CD4-positive, alpha-beta T cell treated with Interleukin-6 at 100 ng/mL for 8 hours (primary cell): ENCODE data around the gene SIRPB2.

Experiments
- DNase-seq: peaks from one replicate; pipeline ENCODE4 v3.0.0-alpha.2; 2020; ENCODE audit warnings: mixed read lengths, low spot score

The SIRPB2 gene

DNA sequence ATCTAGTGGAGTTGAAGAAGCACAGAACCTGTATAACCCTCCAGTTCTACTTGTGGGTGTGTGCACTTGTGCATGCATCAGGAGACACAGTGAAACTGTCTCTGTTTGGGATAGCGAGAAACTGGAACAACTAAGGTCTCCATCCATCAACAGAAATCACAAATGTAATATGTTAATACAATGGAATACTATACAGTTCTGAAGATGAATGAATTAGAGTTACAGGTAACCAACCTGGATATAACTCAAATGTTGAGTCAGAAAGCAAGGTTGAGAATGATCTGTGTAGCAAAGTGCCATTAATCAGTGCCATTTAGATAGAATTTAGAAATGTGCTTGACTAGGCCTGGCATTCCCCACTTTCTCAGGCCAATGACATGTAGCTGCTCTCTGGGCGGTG is 20.0 kb downstream of the SIRPB2 start:
- DNase-seq = no peak

DNA sequence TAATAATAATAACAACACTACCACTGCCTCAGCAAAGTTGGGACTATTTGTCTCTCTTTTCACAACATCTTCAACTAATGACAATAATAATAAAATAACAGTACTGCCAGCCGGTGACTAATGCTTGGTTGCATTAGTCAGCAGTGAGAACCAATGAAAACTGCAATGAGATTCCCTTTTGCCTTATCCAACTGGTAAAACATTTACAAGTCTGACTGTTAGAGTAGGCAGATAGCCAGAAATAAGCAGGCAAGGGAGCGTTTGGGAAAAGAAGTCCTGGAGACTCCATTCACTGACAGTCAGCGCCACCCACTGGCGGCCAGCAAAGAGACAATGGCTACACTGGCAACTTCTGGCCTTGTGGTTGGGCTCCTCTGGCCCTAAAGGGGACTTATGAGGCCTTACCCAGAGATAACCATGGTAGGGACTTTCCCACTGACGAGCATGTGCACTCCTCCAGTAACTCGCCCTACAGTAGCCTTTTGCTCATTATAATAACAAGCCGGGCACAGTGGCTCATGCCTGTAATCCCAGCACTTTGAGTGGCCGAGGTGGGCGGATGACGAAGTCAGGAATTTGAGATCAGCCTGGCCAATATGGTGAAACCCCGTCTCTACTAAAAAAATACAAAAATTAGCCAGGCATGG is 21.2 kb downstream of the SIRPB2 start:
- no peak for DNase-seq

DNA sequence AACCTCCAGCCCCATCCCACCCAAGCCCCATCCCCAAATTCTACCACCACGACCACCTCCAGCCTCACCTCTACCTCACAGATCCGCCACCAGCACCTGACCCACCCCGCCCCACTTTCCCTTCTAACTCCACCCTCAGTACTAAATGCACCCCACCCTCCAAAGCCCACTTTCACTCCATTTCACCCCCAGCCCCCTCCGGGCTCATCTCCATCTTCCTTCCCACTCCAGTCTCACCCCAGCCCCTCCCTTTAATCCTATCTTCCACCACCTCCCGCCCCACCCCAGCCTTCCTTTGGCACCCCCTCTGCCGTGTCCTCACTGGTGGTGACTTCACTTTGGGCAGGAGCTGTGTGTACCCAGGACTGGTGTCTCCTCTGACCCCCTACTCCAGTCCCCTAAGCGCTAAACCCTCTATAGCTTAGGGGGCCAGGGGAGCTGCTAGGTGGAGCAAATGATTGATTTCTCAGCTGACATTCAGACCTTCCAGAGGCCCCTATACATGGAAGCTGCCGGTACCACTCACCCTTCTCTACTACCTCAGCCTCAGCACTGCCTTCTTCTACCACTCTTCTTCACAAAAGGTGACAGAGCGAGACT is 21.8 kb downstream of the SIRPB2 start:
- DNase-seq = no peak

DNA sequence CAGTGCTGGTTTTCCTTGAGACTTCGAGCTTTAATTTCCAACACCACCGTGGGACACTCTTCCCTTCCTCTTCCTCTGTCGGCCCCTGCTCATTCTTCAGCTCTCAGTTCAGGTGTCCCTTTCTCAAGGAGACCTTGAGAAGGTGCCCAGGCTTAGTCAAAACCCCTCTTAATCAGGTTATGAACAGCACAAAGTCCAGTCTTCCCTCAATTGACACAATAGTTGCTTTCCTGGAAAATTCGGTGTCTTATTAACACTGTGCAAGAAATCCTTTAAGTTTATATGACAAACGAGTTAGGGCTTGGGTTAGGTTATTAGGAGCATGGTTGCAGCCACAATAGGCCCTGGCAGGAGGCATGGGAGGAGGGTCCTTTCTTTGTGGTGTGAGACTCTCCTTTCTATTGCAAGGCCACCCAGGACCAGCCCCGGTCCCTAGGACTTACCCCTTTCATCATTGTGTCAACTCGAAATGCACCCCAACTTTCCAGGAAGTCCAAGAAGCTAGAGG is 23.0 kb downstream of the SIRPB2 start:
- no peak for DNase-seq

DNA sequence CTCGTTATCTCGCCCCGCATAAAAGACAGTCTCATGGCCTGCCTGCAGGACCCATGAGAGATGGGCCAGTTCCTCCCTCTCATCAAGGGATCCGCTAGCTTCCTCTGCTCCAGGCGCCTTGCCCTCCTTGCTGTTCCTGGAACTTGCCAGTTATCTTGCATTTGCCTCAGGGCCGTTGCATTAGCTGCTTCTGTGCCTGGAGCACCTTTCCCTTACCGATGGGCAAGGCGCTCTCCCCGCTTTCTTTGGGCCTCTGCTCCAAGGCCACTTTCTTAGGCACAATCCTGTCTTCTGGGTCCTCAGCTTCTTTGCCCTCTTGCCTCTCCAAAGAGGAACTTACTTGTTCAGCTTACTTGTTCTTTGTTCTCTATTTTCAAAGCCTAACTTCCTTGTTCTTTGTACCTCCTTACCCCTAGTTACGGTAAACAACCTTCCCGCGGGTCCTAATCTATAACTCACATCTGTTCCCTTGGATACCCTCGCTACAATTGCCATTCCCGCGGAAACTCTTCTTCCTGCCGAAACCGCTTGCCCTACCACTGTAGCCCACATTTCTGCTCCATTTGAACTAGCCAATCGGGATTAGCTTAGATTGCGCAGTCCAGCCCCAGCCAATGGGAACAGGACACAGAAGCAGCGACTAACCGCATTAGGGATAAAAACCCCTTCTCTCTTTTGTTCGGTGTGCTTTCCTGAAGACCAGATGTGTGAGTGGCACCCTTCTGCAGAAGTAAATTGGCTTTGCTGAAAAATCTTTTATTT is 23.7 kb downstream of the SIRPB2 start:
- no peak for DNase-seq

DNA sequence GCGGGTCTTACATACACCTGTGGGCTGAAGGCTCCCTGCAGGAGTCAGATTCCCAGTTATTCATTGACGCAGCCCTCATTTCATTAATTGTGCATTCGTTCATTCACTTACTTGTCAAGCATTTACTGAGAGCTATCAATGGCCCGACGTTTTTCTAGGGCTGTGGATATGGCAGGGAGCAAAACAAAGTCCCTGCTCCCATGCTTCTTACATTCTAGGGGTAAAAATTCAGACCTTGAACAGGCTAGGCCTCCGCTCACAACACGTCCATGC is 24.2 kb downstream of the SIRPB2 start:
- DNase-seq = no peak

DNA sequence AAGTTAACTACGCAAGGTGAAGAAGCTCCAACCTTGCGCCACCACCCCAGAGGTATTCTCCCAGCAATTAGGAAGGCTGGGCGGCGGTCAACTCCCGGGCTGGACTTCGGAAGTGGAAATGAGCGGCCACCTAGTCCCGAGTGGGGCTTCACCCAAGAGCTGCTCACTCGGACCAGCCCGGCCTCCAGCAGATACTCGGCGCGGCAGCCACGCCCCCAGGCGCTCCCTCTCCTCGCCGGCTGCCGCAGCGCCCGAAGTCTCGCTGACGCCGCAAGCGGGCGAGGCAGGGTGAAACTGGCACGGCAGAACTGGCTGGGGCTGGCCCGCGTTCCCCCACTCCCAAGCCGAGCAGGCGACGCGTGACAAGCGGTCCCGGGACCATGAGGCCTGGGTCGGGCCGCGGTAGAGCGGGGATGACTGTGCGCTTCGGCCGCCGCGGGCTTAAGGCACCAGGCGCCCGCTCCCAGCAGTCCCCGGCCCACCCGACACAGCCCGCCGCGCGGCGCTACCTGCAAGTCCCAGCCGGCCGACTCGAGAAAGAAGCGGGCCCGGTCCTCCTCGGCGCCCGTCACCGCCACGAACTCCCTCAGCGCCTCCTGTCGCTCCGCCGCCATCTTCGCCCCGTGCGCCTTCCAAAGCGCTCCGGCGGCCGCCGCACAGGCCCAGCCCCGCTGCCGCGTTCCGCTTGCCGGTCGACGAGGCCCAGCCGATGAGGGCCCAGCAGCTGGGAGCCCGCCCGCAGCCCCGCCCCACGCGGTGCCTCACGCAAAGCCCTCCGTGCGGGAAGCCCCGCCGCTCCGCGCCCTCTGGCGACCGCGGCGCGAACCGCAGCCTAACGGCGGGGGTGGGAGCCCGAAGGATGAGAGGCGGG is 24.8 kb downstream of the SIRPB2 start, which contains the start of gene NSFL1C:
Gene NSFL1C (minus strand): TSS at position 639 of the 871 bp plus-strand sequence. CDS start 25 bp downstream, at position 614.
- DNase-seq = peak; percentile 96

DNA sequence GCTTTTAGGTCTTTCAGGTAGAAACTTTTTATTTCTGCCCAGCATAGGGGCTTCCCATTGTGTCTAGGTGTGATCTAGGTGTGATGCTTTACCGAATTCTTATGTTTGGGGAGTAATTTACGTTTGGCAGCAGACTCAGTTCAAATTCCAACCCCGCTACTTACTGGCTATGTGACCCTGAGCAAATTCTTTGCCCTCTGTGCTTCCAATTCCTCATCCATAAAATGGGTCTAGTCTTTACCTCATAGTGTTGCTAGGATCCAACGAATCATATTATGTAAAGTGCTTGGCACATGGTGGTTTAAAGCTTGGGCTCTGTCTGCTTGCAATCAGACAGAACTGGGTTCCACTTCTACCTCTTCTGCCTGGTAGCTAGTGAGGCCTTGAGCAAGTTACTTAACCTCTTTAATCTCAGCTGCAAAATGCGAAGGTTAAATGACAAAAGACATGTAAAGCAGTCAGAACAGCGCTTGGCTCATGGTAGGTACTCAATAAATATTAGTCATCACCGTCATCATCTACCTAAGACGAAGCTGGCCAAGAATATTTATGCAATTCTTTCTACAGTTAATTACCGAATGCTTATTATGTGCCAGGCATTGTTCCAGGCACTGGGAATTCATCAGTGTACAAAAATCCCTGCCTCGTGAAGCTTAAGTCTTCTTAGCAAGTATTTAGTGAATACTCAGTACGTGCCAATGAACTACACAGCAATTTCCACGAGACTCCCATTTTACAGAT is 25.6 kb downstream of the SIRPB2 start:
- no peak for DNase-seq

DNA sequence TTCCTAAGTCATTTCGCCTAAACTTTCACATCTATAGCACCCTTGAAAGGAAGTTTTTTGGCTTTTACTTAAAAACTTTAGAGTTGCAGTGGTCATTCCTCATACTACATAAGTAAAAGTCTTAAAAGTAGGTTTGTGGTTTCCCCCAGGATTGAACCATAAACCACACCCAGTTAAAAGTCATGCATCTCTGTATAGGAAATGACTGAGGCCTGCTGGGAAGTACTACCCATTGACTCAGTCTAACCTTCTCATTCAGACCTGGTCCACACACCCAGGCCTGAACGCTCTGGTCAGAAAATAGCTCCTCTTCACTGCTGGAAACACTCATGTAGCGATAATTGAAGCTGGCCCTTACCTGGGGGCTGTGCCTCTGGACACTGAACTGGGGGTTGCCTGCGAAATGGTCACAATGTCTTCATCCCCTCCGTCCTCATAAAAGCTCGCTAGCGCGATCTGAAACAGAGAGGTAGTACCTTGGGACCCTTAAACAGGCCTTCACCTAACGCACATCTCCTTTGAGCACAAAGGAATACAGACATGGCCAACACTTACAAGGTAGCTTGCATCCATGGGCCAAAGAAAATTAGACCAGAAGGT is 27.1 kb downstream of the SIRPB2 start:
- DNase-seq = no peak

DNA sequence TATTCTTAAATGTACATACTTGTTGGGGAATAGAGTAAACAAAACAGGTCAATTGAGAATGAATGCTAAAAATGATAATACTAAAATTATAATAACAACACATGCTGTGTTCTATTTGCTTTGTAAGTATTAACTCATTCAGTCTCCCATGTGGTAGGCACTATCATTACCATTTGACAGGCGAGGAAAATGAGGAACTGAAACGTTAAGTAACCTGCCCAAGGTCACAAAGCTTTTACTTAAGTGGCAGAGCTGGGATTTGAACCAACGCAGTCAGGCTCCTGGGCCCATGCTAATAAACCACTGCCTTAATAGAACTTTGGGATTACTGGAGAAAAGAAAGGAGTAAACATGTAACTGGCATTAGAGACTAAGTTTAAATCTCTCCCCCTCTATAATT is 28.4 kb downstream of the SIRPB2 start:
- no peak for DNase-seq

DNA sequence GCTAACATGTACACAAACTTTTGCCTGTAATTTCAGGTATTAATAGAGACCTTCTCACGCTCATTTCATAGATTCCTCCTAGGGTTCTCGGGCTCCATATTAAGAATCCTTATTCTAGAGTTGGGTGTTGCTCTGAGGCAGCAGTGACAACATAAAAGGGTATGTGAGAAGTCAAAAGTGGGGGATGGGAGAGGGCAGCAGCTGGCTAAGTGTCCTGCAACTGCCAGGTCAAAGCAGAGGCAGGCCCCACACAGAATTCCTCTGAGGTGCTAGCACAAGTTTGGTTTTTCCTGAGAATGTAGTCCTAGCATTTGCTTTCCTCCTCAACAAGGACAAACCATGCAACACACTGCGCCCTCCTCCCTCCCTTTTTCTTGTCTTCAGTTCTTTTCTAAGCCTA is 29.2 kb downstream of the SIRPB2 start:
- no peak for DNase-seq

DNA sequence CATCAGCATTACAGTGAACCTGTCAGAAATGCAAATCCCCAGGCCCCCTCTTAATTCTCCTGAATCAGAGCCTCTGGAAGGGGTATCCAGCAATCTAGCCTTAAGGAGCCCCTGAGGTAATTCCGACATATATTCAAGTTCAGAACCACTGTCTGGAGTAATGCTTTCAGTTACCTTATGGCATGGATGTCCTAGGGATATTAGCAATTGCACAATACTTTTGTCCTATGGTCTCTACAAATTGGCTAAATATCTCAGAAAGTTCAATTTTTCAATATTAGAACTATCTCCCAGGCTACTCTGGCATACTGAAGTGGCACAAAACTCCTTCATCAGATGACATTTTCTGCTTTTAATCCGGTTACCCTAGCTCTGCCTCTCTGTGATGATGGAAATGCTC is 30.9 kb downstream of the SIRPB2 start:
- DNase-seq = no peak

DNA sequence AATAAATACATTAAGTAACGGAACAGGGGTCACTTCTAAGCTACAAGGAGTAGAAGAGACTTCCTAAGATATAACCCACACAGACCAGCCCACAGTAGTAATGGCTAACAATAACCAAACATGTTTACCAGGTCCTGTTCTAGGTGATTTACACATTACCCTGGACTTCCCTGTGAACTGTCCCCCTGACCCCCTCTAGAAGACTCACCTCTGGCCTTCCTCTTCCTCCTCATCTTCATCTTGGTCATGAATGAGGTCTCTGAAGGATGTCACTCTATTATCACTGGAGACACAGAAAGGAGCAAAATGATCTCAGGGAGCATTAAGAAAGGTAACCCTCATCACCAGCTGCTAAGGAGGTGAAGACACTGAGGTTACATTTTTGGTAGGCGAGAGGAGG is 33.2 kb downstream of the SIRPB2 start:
- DNase-seq = no peak

DNA sequence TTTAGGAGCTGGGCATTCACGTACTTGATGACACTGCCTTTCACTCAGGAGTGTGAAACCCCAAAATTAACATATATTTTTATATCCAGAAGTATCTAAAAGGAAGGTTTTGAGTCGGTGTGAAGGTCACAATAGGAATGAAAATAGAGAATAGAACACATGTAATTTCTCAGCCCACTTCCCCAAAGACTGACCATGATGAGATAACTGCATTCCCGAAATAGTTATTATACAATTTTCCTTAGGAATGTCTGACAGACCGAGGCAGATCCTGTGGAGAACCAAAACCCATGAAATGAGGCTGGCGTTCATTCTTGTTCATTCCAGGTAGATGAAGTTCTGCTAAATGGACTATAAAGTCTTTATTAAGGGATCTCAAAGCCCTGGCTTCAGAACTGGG is 34.9 kb downstream of the SIRPB2 start:
- no peak for DNase-seq

DNA sequence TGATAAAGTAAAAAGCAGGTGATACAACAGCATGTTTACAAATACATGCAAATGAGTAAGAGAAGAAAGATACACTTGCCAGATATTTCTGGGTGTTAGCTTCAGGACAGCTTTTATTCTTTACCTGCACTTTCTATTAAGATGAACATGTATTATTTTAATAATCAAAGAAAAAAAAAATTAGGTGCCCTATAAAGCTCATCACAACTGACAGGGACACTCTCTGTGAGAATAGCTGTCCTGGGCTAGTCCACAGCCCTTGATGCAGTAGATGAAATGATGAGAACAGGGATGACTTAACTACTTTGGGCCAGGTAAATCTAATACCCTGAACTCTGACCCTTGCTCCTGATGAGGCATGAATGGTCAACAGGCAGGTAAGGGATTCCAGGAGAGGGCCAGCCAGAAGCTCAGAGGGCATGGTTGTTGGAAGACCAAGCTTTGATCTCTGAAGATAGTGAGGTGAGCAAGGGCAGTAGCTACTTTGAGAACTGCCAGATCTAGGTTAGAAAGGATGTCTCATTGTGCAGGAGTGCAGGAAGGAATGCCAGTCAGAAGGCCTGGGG is 40.2 kb downstream of the SIRPB2 start:
- DNase-seq = no peak

DNA sequence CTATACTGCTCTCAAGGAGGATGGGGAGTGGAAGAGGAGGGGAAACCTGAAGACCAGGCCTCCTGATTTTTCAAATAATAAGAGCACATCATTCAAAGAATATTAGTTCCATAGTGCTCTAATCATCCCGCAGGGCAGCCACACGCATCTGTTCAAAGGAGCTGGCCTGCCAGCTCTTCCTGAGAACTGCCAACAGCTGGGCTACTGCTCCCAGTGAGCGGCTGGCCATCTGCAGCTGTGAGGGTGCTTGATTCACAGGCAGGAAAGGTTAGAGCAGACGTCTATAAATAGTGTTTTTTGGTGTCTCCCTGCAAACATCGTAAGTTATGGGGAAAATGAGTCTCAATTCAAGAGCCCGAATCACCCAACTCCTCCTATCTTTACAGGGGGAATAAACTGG is 41.9 kb downstream of the SIRPB2 start:
- DNase-seq = no peak

DNA sequence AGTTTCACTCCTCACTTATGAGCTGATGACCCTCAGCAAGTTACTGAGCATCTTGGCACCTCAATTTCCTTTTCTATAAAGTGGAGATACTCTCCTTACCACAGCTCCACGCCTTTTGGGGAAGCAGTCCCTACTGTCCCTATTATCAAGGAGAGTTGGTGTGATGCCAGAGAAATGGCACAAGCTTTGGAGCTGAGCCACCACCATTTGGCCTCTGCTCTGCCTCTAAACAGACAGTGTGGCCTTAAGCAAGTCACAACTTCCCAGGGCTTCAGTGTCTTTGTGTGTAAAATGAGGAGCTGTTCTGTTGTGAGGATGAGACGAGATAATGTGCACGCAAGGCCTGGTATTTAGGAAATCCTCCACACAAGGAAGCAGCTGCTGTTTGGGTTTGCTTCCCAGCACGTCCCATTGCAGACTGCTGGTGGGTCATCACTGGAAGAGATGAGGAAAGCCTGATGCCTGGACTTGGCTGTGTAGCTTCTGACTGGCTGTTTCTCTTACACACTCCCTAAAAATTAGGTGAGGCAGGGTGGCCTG is 43.1 kb downstream of the SIRPB2 start:
- DNase-seq = no peak

DNA sequence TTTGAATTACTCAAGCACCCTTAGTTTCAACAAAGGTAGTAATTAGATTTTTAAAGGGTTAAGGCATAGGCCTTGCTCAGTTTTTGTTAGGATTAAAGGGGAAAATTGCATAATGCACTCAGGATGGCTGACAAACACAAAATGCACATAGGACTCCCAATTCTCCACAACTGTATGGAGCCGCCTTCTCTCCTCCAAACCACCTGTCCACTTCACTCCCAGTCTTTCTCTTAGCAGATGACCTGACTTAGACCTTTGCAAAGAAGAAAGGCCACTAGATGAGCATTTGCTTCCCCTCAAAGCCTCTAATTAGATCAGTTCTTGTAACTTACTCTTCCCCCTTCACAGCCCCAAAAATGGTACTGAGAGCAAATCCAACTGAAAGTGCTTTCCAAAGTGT is 44.7 kb downstream of the SIRPB2 start:
- DNase-seq = no peak

DNA sequence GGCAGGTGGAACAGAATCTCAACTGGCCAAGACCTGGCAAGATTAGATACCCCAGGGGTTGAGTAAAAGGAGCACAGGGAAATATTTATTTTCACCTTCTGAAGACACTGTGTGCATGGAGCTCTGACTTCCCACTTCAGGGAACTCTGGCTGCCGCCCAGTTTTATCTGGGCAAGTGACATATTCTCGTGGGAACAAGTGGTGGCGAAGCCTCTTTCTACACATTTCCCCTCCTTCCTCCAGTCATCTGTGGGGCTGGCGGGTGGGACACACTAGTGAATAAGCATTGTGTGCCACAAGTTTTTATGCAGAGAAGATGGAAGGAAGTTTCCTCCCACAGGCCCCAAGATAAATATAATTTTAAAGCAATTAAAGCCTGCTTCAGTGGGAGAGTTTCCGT is 48.1 kb downstream of the SIRPB2 start:
- no peak for DNase-seq

DNA sequence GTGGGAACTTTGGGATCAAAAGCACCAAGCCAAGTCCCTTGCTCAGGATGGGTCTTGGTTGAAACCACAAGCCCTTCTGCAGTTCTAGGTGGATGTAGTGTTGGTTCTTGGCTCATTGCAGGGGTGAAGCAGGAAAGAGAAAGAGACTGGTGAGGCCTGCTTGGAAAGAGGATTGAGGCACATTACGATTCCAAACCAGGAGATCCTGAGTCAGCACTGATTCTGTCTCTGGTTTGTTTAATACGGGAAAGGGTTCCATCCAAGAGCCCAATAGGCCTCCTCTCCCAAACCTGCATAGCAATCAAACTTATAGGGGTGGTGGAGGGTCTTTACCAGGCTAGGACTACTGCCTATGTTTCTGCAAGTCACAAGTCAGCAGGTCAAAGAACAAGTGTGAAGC is 48.9 kb downstream of the SIRPB2 start:
- DNase-seq = no peak

DNA sequence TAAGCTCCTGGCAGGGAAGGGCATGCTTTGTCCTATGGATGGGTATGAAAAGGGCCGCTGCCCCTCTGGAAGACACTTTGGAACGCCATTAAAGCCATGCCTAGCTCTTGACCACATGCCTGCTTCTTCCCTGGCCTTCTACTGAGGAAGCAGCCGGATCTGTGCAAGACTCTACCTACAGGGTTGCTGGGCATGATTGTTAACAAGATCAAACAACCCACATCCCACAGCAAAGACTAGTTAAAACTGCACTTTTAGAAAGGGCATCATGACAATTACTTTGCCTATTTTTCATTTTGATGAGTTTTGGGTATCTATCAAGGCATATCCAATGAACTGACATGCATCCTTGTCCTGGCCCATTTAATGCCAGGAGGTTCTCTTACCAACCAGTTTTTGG is 50.1 kb downstream of the SIRPB2 start:
- no peak for DNase-seq
